PFSK-1 (cell line): ENCODE measurements around the gene DTX4.

Experiments
- FOXP2 ChIP-seq: optimal IDR thresholded peaks from 2 replicates; pipeline ENCODE3; 2011; ENCODE audit warnings: borderline replicate concordance, control low read depth, inconsistent platforms; ENCODE audit not compliant: insufficient read depth; ENCODE audit errors: extremely low read length, extremely low read depth
- POLR2AphosphoS5 ChIP-seq: IDR thresholded peaks from 2 replicates; pipeline ENCODE4 v1.6.1; 2012; ENCODE audit warnings: low read depth, mild to moderate bottlenecking, control low read depth, low read length, moderate library complexity
- REST ChIP-seq, 2 experiments: IDR thresholded peaks; 2 replicates each; pipeline versions ENCODE4 v1.6.1 to v1.8.0; 2011 to 2012; ENCODE audit warnings: low read depth in 2 of 2, low read length in 2 of 2, control low read depth in 1 of 2, inconsistent platforms in 1 of 2, mild to moderate bottlenecking in 1 of 2, moderate library complexity in 1 of 2; ENCODE audit not compliant: insufficient read depth in 1 of 2
- SIN3A ChIP-seq: IDR thresholded peaks from 2 replicates; pipeline ENCODE4 v1.6.1; 2012; ENCODE audit warnings: mild to moderate bottlenecking, low read length, moderate library complexity, borderline replicate concordance; ENCODE audit not compliant: insufficient read depth
- TAF1 ChIP-seq: IDR thresholded peaks from 2 replicates; pipeline ENCODE4 v1.6.1; 2012; ENCODE audit warnings: low read length, control low read depth, borderline replicate concordance; ENCODE audit not compliant: insufficient read depth

The DTX4 gene

GRCh38 chr11:59151761-59152160, 20.2 kb upstream of the DTX4 start:
- TF ChIP-seq REST (IDR thresholded peaks at IDR 0.05; ENCODE audit: insufficient read depth in 1 of 2, low read depth in 2 of 2, low read length in 2 of 2) (no peak), FOXP2 (no peak)

GRCh38 chr11:59152312-59152951, 19.5 kb upstream of the DTX4 start:
- TF ChIP-seq FOXP2 = no peak
- no peak for TF ChIP-seq REST (IDR thresholded peaks at IDR 0.05; ENCODE audit: insufficient read depth in 1 of 2, low read depth in 2 of 2, low read length in 2 of 2)
- TF ChIP-seq SIN3A = no peak
- no peak for TF ChIP-seq TAF1
- TF ChIP-seq POLR2AphosphoS5 = no peak

- TF ChIP-seq FOXP2 (no peak), TAF1 (no peak), REST (IDR thresholded peaks at IDR 0.05; ENCODE audit: insufficient read depth in 1 of 2, low read depth in 2 of 2, low read length in 2 of 2) (no peak), SIN3A (no peak), POLR2AphosphoS5 (no peak)
These were observed 17.3 kb upstream of the DTX4 start for GRCh38 chr11:59154610-59155009.

- no peak for TF ChIP-seq FOXP2
- TF ChIP-seq REST (IDR thresholded peaks at IDR 0.05; ENCODE audit: insufficient read depth in 1 of 2, low read depth in 2 of 2, low read length in 2 of 2) = no peak
- no peak for TF ChIP-seq SIN3A
- TF ChIP-seq TAF1 = no peak
- no peak for TF ChIP-seq POLR2AphosphoS5
These were observed 14.5 kb upstream of the DTX4 start for GRCh38 chr11:59157433-59157832.
